Ovary (tissue), 9 donors: ENCODE measurements around the gene RTCB. TPM values are rescaled to one million over a fixed set of nuclear protein-coding genes. Genes with fewer than 3 reads are reported as not detected.
"Not testable (repeated sequence)": the region's sequence is repeated elsewhere in the genome, so short reads cannot be mapped to it uniquely, and the experiment has no call there.

Experiments
- DNase-seq, 5 donors: peaks; one replicate each; pipeline ENCODE4 v3.0.0-alpha.2; 2019 to 2020
- H3K27ac ChIP-seq, 2 donors: fragments of 200-600 bp; one replicate each; pipeline versions ENCODE4 v1.5.1 to v1.8.0; 2019 to 2022
- H3K27me3 ChIP-seq: fragments of 200-600 bp; one replicate; pipeline ENCODE4 v1.8.0; 2022
- H3K36me3 ChIP-seq: fragments of 200-600 bp; sonication (generic); one replicate; pipeline ENCODE4 v1.5.1; 2019
- H3K4me1 ChIP-seq: one replicate; pipeline ENCODE4 v1.8.1; 2013; ENCODE audit warnings: mild to moderate bottlenecking, moderate library complexity; ENCODE audit not compliant: insufficient read depth
- H3K4me3 ChIP-seq: fragments of 200-600 bp; sonication (generic); one replicate; pipeline ENCODE4 v1.5.1; 2017
- H3K9me3 ChIP-seq, 2 donors: fragments of 200-600 bp in 1 of 2; sonication (generic) in 1 of 2; one replicate each; pipeline versions ENCODE4 v1.5.1 to v1.8.1; 2013 to 2019; ENCODE audit warnings: mild to moderate bottlenecking in 1 of 2, moderate library complexity in 1 of 2
- EP300 ChIP-seq: sonication (generic); formaldehyde crosslinking; IDR thresholded peaks from one replicate; pipeline ENCODE4 v1.6.1; 2017; ENCODE audit warnings: antibody characterized with exemption
- POLR2A ChIP-seq: fragments of 450-650 bp; IDR thresholded peaks from one replicate; pipeline ENCODE4 v1.6.1; 2017; ENCODE audit warnings: antibody characterized with exemption, mild to moderate bottlenecking, moderate library complexity
- WGBS, 3 donors: extraction: QIAGEN DNeasy Blood & Tissue Kit in 1 of 3; methylation state at CpG; one replicate each; pipeline versions ENCODE4 v1.1.5 to v1.1.7; 2013 to 2017; 5-methylcytosine and 5-hydroxymethylcytosine counted together
- intact Hi-C, 4 donors: fragments of 100-400 bp; cut with DNase I; formaldehyde crosslinking; loops; one replicate each; pipeline versions ENCODE4 v1.11.0 to v1.15.1; 2022 to 2023
- polyA plus RNA-seq, 2 donors: library from polyadenylated mRNA; stranded (reverse); fragments of 200-250 nt in 1 of 2; fragments of 350-450 nt in 1 of 2; fragmentation: Illumina TruSeq in 1 of 2; extraction: RNeasy Lipid Tissue Mini Kit (QIAGEN cat#74804) in 1 of 2; gene quantifications; one replicate each; pipeline ENCODE4 v1.2.3, GENCODE V29; 2013 to 2014
- total RNA-seq, 7 donors: library from RNA; depleted of rRNA in 2 of 7; stranded (reverse); fragments of >200 nt in 2 of 7; fragmentation: NEBNext Ultra II Directional in 3 of 7; extraction: Animal tissue kit (Norgen Biotek cat#: 25700) in 3 of 7; gene quantifications; one replicate each; pipeline versions ENCODE4 v1.1.0 to v1.2.4, GENCODE V29; 2016 to 2023
- TF ChIP-seq, protein P1 (sequence below), 3 donors: fragments of 450-650 bp in 2 of 3; fragments of 200-600 bp in 1 of 3; IDR thresholded peaks; one replicate each; pipeline versions ENCODE4 v1.5.1 to v1.8.0; 2016 to 2022; ENCODE audit warnings: antibody characterized with exemption in 3 of 3, mild to moderate bottlenecking in 1 of 3
- donor health status: DM: no; HTN: no; CAD: no; lungs with moderate emphysema.
- donor health status: DM: no; HTN: no; CAD: no.
- donor health status: Bipolar disorder and iron deficiency.
- donor health status: DM: yes; HTN: yes; CAD: no.
- donor health status: DM: no; HTN: no; CAD: no.
- donor health status: DM: yes; HTN: yes; CAD: no.

RTCB gene
- total and polyA plus RNA-seq, 9 donors, result 42.9 to 92.6 (median 63.6) TPM

DNA sequence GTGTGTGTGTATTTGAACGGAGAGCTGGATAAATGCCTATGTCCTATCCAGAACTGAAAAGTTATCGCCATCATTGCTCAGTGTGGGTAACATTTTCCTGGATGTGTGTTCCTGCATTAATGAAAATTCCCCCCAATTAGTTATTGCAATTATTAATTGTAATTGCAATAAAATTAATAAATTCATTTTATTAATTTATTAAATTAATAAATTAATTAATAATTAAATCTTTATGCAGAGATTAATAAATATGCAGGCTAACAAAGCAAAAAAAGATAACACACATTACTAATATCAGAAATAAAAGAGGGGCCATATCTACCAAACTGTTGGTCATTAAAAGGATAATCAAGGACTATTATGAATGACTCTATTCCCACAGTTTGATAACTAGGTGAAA is 50.8 kb downstream of the RTCB start:
- Histone ChIP-seq H3K27ac (no peak overlapping the region), H3K4me1 (no peaks in the 10 kb centered on the region), H3K36me3 (no peaks in the 10 kb centered on the region), H3K4me3 (no peak overlapping the region), H3K9me3 (no peaks in the 10 kb centered on the region), H3K27me3 (no peaks in the 10 kb centered on the region)
- no peak for TF ChIP-seq EP300
- TF ChIP-seq, protein P1, sequence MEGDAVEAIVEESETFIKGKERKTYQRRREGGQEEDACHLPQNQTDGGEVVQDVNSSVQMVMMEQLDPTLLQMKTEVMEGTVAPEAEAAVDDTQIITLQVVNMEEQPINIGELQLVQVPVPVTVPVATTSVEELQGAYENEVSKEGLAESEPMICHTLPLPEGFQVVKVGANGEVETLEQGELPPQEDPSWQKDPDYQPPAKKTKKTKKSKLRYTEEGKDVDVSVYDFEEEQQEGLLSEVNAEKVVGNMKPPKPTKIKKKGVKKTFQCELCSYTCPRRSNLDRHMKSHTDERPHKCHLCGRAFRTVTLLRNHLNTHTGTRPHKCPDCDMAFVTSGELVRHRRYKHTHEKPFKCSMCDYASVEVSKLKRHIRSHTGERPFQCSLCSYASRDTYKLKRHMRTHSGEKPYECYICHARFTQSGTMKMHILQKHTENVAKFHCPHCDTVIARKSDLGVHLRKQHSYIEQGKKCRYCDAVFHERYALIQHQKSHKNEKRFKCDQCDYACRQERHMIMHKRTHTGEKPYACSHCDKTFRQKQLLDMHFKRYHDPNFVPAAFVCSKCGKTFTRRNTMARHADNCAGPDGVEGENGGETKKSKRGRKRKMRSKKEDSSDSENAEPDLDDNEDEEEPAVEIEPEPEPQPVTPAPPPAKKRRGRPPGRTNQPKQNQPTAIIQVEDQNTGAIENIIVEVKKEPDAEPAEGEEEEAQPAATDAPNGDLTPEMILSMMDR (IDR thresholded peaks at IDR 0.05), result no peak
- intact Hi-C loops, result no loop called here
- WGBS, 3 donors, result 66 to 76% (median 66%) methylated on average over 2 of the region's 2 CpGs
- DNase-seq, result no peak

DNA sequence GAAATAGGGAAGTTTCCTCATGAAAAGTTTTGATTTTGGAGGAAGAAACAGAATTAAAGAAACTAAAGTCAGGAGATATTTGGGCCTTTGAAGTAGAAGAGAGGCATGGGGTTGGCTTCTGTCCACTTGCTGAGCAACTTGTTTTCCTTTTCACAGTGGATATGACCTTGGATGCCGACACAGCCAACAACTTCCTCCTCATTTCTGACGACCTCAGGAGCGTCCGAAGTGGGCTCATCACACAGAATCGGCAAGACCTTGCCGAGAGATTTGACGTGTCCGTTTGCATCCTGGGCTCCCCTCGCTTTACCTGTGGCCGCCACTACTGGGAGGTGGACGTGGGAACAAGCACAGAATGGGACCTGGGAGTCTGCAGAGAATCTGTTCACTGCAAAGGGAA is 52.0 kb downstream of the RTCB start:
- not testable (repeated sequence) for H3K4me1 ChIP-seq
- WGBS, 3 donors, result 5 to 39% (median 7%) methylated on average over 11 of the region's 11 CpGs
- peak; percentile 52 to 63 (median 60) for DNase-seq

DNA sequence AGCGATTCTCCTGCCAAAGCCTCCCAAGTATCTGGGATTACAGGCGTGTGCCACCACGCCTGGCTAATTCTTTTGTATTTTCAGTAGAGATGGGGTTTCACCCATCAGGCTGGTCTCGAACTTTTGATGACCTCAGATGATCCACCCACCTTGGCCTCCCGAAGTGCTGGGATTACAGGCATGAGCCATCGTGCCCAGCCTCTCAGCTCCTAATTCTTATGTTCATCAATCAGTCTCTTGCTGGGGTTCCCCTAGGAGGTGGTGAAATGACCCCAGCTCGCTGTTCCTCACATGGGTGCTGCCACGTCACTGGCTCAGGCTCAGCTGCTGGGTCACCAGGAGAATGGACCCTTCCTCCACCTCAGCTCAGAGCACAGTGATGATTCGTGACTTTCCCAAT is 54.5 kb downstream of the RTCB start, which contains the start of gene RFPL3:
RFPL3 (plus strand) TSS at position 301 of the 400 bp plus-strand sequence. CDS start 205 bp downstream, outside the sequence.
- H3K9me3 ChIP-seq, H3K27ac ChIP-seq, H3K4me1 ChIP-seq, H3K4me3 ChIP-seq, H3K36me3 ChIP-seq, H3K27me3 ChIP-seq, intact Hi-C loops, DNase-seq: not testable (repeated sequence)
- 82 to 86% (median 86%) methylated on average over 9 of the region's 9 CpGs for WGBS, 3 donors

More for the DNA sequence above, 52.0 kb downstream of the RTCB start:
- H3K27ac ChIP-seq, H3K27me3 ChIP-seq, intact Hi-C loops, H3K36me3 ChIP-seq, H3K9me3 ChIP-seq, H3K4me3 ChIP-seq: not testable (repeated sequence)

DNA sequence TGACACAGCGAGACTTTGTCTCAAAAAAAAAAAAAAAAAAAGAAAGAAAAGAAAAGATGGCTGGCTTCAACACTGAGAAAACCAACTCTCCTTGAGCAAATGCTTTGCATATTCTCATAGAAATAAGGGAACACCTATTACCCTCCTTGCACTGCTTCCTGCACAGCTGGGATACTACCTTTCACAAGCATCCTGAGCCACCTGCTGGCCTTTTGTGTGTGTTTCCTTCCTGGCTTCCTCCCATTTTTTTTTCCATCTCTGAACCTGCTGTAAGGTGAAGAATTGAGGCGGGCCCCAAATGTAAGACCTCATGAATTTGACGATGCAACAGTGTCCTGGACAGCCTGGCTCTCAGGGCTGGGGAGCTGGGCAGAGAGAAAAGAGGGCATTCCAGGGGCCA is 56.3 kb downstream of the RTCB start:
- intact Hi-C loops, result no loop called here
- Histone ChIP-seq H3K27ac (no peak overlapping the region), H3K36me3 (no peaks in the 10 kb centered on the region), H3K9me3 (no peaks in the 10 kb centered on the region), H3K27me3 (no peaks in the 10 kb centered on the region), H3K4me3 (no peak overlapping the region), H3K4me1 (no peaks in the 10 kb centered on the region)
- WGBS, 3 donors, result 79 to 84% (median 83%) methylated on average over 3 of the region's 3 CpGs
- DNase-seq, result no peak
- no peak for TF ChIP-seq POLR2A
- TF ChIP-seq, protein P1 (IDR thresholded peaks at IDR 0.05), result no peak
- no peak for TF ChIP-seq EP300

DNA sequence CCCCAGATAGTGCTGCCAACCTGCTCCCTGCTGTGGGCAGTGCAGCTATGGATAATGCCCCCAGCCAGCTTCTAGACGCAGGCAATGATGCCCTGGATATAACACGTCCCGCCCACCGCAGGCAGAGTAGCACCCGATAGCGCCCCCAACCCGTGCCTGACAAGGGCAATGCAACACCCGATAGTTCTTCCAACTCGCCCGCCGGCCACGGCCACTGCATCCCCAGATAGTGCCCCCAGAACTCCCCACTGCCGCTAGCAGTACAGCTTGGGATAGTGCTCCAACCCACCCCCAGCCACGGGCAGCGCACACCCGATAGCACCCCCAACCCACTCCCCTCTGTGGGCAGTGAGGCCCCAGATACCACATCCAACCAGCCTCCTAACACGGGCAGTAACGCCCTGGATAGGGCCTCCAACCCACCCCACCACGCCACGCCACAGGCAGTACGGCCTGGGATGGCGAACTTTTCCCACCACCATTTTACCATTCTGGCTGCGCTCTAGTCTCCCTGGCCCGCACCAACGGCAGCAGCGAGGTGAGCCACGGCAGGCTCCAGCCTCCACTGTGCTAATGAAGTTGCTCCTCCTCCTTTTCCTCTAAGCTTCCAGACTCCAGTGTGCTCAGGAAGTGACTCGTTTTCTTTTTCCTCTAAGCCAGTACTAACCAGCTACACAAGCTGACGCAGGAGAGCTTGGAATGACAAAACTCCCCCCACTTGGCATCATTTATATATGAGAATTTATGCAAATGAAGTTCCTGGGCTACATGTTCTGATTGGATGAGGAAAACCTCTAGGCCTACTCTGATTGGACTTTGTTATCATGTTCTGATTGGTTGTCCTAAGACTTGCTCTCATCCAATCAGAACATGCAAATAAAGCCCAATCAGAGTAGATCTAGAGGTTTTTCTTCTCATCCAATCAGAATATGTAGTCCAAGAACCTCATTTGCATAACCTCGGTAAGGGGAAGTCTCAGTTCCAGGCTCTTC is 57.4 kb downstream of the RTCB start:
- H3K27me3 ChIP-seq, result no peaks in the 10 kb centered on the region
- TF ChIP-seq, protein P1 (IDR thresholded peaks at IDR 0.05), result no peak
- no peak for TF ChIP-seq POLR2A
- no peak for TF ChIP-seq EP300
- H3K4me3 ChIP-seq, result no peak overlapping the region
- intact Hi-C loops, result no loop called here
- no peaks in the 10 kb centered on the region for H3K36me3 ChIP-seq
- H3K4me1 ChIP-seq, result no peaks in the 10 kb centered on the region
- WGBS, 3 donors, result 85 to 87% (median 85%) methylated on average over 30 of the region's 30 CpGs
- H3K27ac ChIP-seq, result no peak overlapping the region
- H3K9me3 ChIP-seq, result no peaks in the 10 kb centered on the region
- DNase-seq, result no peak
